HG03378 (cell line): ENCODE data around the gene SYNGR4.
"Not testable (repeated sequence)": the region's sequence is repeated elsewhere in the genome, so short reads cannot be mapped to it uniquely, and the experiment has no call there.

Experiments
- ATAC-seq: cut with Tn5 transposase; IDR thresholded peaks from one replicate; pipeline ENCODE4 v1.9.1; 2021; ENCODE audit warnings: mild to moderate bottlenecking, moderate library complexity; ENCODE audit not compliant: unreplicated experiment

Gene SYNGR4

GRCh38 chr19:48363810-48364597 is at the start of gene SYNGR4, which contains the start of gene TMEM143:
TSS of gene SYNGR4 (plus strand) at chr19:48364367. CDS start at chr19:48365843, 1,476 bp downstream.
TSS of gene TMEM143 (minus strand) at chr19:48363940. CDS start at chr19:48363920, 20 bp downstream.
- ATAC-seq, result peak; percentile 67

GRCh38 chr19:48315712-48316111 is 48.5 kb upstream of the SYNGR4 start:
- no peak for ATAC-seq

GRCh38 chr19:48317708-48317960 is 46.5 kb upstream of the SYNGR4 start:
- not testable (repeated sequence) for ATAC-seq

- no peak for ATAC-seq
These were observed 45.7 kb upstream of the SYNGR4 start for GRCh38 chr19:48318286-48318987.

GRCh38 chr19:48319647-48320541 is 44.3 kb upstream of the SYNGR4 start:
- no peak for ATAC-seq

DNA sequence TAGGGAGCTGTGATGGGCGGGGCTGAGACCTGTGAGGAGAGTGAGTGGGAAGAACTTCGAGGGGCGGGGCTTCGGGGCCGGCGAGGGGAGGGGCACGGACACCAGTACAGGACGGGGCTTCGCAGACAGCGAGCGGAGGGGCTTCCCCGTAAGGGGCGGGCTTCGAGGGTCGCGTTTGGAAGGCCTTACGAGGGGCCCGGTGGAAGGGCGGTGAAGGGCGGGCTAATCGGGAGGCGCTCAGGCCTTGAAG is 42.9 kb upstream of the SYNGR4 start:
- no peak for ATAC-seq

DNA sequence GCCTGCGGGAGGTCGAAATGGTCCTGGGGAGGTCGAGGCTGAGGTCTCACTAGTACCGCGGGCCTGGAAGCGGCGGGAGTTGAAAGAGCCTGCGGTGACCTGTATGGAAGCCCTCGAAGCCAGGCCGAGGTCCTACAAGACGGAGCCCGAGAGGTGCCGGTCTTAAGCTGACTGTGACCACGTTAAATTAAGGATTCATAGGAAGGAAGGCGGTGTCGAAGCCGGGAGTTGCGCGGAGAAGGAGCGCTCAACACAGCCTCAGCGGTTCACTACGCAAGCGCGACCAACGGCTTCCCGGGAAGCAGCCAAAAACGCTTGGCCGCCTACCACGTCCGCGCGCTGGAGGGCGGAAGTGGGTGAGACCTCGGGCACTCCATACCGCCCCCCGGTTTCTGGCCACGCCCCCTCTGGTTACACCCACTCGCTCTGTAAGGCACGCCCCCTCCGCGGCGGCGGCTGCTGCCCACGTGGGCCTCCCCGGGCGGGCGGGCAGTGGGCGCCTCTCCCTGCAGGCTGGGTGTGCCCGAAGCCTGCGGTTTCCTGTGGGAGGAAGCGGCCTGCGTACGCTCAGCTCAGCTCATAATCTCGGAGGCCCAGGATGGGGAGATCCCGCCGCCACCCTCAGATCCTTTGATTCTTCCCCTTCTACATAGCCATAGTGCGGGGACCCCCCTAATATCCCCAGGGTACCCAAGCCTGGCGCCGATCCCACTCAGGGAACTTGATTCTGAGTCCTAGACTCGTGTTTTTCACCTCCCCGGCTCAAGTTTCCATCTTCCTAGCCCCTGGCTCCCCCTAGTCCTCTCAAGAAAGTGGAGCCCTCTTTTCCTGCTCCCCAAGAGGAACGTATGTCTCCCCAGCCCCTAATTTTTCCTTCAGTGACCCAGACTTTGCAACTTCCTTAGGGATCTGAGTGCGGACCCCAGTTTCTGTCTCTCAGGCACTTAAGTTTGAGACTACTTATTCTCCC is 42.3 kb upstream of the SYNGR4 start:
- peak; percentile 52 for ATAC-seq

GRCh38 chr19:48325265-48325910 is 38.8 kb upstream of the SYNGR4 start, which contains the start of gene EMP3:
TSS of gene EMP3 (plus strand) at chr19:48325552. CDS start at chr19:48326845, 1,293 bp downstream.
- ATAC-seq, result no peak

DNA sequence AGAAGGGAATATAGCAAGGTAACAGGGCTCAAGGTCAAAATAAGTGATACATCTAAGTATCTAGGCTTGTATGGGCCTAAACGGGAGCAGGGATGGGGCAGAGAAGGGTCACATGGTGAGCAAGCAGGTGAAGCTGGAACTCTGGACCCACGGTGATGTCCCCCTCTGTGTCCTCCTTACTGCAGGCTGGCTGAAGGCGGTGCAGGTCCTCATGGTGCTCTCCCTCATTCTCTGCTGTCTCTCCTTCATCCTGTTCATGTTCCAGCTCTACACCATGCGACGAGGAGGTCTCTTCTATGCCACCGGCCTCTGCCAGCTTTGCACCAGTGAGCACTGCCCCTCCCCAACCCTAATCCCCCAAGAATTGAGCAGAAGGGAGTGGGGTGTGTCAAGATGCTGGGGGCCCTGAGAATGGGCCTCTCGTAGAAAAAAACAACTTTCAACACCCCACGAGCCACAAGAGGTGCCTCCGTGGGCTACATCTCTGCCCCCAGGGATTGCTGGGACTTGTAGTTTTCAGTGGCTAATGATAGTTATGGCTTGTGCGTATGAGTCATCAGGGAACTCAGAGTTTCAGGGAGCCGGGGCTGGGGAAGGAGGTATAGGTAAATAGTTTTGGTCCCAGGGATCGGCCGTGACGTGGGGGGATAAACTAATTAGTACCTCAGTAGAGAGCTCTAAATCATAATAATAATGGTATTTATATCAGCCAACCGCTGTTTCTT is 34.8 kb upstream of the SYNGR4 start:
- no peak for ATAC-seq

DNA sequence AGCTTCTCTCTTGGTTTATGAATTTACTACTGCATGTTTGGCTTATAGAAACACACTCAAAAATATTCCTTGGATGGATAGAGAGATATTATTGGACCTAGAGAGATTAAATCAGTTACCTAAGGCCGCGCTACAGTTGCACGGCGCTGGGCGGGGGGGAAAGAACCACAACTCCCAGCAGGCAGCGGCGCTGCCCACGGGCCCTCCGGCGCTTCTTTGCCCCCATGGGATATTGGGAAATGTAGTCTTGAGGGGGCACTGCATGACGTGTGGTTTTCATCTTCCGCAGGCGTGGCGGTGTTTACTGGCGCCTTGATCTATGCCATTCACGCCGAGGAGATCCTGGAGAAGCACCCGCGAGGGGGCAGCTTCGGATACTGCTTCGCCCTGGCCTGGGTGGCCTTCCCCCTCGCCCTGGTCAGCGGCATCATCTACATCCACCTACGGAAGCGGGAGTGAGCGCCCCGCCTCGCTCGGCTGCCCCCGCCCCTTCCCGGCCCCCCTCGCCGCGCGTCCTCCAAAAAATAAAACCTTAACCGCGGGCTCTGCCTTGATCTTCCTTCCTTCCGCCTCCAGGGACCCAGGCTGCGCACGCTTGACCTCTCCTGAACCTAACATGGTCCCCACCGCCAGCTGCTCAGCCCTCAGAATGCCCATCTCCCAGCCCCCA is 34.0 kb upstream of the SYNGR4 start:
- no peak for ATAC-seq

GRCh38 chr19:48332351-48332661 is 31.9 kb upstream of the SYNGR4 start:
- no peak for ATAC-seq

DNA sequence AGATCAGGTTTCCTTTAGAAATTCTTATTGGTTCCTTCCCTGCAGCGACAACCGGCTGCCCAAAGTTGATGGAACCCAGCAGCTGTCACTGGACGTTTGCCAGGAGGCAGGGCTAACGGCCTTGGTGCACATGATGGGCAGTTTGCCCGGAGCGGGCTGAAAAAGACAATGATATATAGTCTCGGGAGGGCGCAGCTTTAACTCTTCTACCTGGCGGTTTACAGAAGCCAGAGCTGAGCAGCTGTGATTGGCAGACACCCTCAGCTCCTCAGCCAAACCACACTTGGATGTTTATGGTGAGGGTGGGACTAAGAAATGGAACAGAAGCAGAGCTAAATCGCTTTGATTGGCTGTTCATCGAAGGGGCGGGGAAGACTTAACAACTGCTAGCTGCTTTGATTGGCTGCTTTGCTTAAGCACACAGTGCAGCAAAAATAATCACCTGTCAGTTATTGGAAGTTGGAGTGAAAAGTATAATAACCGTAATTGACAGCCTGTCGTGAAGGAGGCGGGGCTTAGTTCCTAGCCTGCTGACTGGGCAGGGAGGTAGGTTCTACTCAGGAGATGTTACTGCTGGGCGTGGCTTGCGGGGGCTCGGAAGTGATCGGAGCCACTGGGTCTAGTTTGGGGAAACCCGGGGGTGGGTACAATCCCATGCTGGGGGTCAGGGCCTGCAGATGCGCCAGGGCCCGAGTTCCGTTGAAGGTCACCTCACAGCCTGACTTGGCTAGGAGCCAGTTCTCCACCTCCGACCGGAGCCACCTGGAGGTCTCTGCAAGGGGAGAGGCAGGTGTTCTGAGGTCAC is 31.3 kb upstream of the SYNGR4 start:
- ATAC-seq, result peak; percentile 73

GRCh38 chr19:48333467-48334384 is 30.4 kb upstream of the SYNGR4 start:
- peak; percentile 28 for ATAC-seq

DNA sequence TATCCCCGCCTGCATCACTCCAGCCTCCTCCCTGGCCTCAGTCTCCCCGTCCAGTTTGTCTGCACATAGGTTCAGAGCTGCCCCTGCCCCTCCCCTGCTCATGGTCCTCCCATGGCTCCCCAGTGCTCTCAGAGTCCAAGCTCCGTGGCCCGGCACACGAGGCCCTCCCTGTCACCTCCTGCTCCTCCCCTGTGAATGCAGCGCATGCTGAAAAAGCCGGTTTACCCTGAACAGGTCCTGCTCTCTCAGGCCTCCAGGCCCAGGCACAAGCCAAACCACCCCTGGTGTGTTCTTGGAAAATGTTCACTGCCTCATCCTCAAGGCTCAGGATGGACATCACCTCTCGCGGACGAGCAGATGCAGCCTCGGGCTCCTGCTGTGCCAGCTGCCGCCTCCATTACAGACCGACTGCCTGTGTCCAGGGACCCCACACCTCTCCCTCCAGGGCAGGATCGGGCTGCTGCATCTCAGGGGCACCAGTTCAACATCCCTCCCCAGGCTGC is 25.9 kb upstream of the SYNGR4 start:
- ATAC-seq, result no peak

- ATAC-seq, result no peak
These were observed 25.2 kb upstream of the SYNGR4 start for GRCh38 chr19:48338802-48339503.

DNA sequence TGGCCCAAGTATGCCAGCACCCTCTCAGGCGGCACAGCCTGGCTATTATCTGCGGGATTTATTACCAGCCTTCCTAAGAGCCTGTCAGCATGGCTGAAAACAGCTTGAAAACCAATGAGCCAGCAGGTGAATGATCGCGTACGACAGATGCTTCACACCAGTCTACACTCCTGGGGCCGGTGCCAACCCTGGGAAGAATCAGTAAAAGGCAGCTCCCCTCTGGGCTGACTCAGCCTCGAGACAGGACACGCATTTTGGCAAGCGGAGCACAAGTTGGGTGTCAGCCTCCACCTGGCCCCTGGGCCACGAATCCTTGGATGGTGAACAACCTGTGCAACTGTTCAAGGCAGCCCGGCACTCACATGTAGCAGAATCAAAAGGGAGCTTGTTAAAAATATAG is 23.2 kb upstream of the SYNGR4 start:
- ATAC-seq, result no peak
